GM21515 (cell line): Measurements from ENCODE around the gene SOX6.
"Not testable (repeated sequence)": the region's sequence is repeated elsewhere in the genome, so short reads cannot be mapped to it uniquely, and the experiment has no call there.

Experiments
- ATAC-seq: cut with Tn5 transposase; IDR thresholded peaks from one replicate; pipeline ENCODE4 v1.9.1; 2021; ENCODE audit not compliant: unreplicated experiment

Gene SOX6

GRCh38 chr11:16110886-16111285 lies 245.5 kb downstream of the SOX6 start:
- no peak for ATAC-seq

GRCh38 chr11:16099343-16099900 lies 256.9 kb downstream of the SOX6 start:
- ATAC-seq: no peak

GRCh38 chr11:16098526-16099205 lies 257.7 kb downstream of the SOX6 start:
- ATAC-seq: no peak

- ATAC-seq: no peak
Measured at GRCh38 chr11:16097543-16097942, 258.8 kb downstream of the SOX6 start.

GRCh38 chr11:16096336-16096735 lies 260.0 kb downstream of the SOX6 start:
- no peak for ATAC-seq

GRCh38 chr11:16095756-16096155 lies 260.6 kb downstream of the SOX6 start:
- ATAC-seq: no peak

- ATAC-seq: no peak
Measured at GRCh38 chr11:16093889-16094653, 262.3 kb downstream of the SOX6 start.

- no peak for ATAC-seq
Measured at GRCh38 chr11:16091862-16092261, 264.5 kb downstream of the SOX6 start.

GRCh38 chr11:16089481-16089880 lies 266.9 kb downstream of the SOX6 start:
- ATAC-seq: no peak

GRCh38 chr11:16088774-16089173 lies 267.6 kb downstream of the SOX6 start:
- ATAC-seq: no peak

- ATAC-seq: no peak
Measured at GRCh38 chr11:16087886-16088285, 268.5 kb downstream of the SOX6 start.

- no peak for ATAC-seq
Measured at GRCh38 chr11:16086229-16086819, 270.0 kb downstream of the SOX6 start.

- no peak for ATAC-seq
Measured at GRCh38 chr11:16082095-16083055, 274.0 kb downstream of the SOX6 start.

- ATAC-seq: no peak
Measured at GRCh38 chr11:16081382-16082094, 274.8 kb downstream of the SOX6 start.

GRCh38 chr11:16080688-16081381 lies 275.5 kb downstream of the SOX6 start:
- ATAC-seq: no peak

GRCh38 chr11:16078936-16079335 lies 277.4 kb downstream of the SOX6 start:
- no peak for ATAC-seq

GRCh38 chr11:16070573-16070972 lies 285.8 kb downstream of the SOX6 start:
- ATAC-seq: no peak

GRCh38 chr11:16067268-16067667 lies 289.1 kb downstream of the SOX6 start:
- ATAC-seq: not testable (repeated sequence)

- ATAC-seq: no peak
Measured at GRCh38 chr11:16059332-16059731, 297.0 kb downstream of the SOX6 start.
